Mucosa of descending colon (tissue), 3 donors: ENCODE data around the gene PCK1. TPM values are rescaled to one million over a fixed set of nuclear protein-coding genes. Genes with fewer than 3 reads are reported as not detected.

Experiments
- ATAC-seq: fragments of 200-7000 bp; cut with Tn5 transposase; one replicate; pipeline ENCODE4 v1.9.1; 2020; ENCODE audit warnings: mild to moderate bottlenecking, moderate library complexity
- DNase-seq, 3 donors: peaks; one replicate each; pipeline ENCODE4 v3.0.0-alpha.2; 2020
- H3K36me3 ChIP-seq: fragments of 200-600 bp; one replicate; pipeline ENCODE4 v1.8.0; 2021; ENCODE audit warnings: low read depth, mild to moderate bottlenecking
- H3K4me1 ChIP-seq: fragments of 200-600 bp; one replicate; pipeline ENCODE4 v1.8.0; 2021; ENCODE audit warnings: low read depth, mild to moderate bottlenecking
- H3K4me3 ChIP-seq: fragments of 200-600 bp; one replicate; pipeline ENCODE4 v1.8.0; 2021; ENCODE audit warnings: mild to moderate bottlenecking
- H3K9me3 ChIP-seq: fragments of 200-600 bp; one replicate; pipeline ENCODE4 v1.8.0; 2021; ENCODE audit warnings: mild to moderate bottlenecking
- CTCF ChIP-seq: fragments of 200-600 bp; IDR thresholded peaks from one replicate; pipeline ENCODE4 v1.8.0; 2022; ENCODE audit warnings: antibody characterized with exemption, mild to moderate bottlenecking
- intact Hi-C, 2 donors: fragments of 100-400 bp; cut with DNase I in 1 of 2; cut with micrococcal nuclease in 1 of 2; formaldehyde crosslinking; loops; one replicate each; pipeline versions ENCODE4 v1.11.0 to v1.11.1; 2022; cut with DNase I, micrococcal nuclease
- total RNA-seq, 3 donors: library from RNA; stranded (reverse); fragmentation: NEBNext Ultra II Directional in 2 of 3; extraction: Animal tissue kit (Norgen Biotek cat#: 25700) in 2 of 3; gene quantifications; one replicate each; pipeline versions ENCODE4 v1.2.1 to v1.2.4, GENCODE V29; 2021 to 2023
- donor health status: DM: no; HTN: no; CAD: no; lungs with moderate emphysema.
- donor health status: DM: no; HTN: no; CAD: no.
- donor health status: DM: no; HTN: yes; CAD: no.

PCK1 gene
- total RNA-seq, 3 donors from 2014 or later = 134 to 467 (median 136) TPM

GRCh38 chr20:57573242-57573641 lies 12.3 kb downstream of the PCK1 start:
- H3K36me3 ChIP-seq = no peaks in the 10 kb centered on the region
- intact Hi-C loops = no loop called here
- H3K9me3 ChIP-seq = no peaks in the 10 kb centered on the region
- no peak for ATAC-seq
- no peak for TF ChIP-seq CTCF
- H3K4me1 ChIP-seq = peaks cover 10% of the 10 kb centered on the region
- DNase-seq = no peak
- no peak overlapping the region for H3K4me3 ChIP-seq

GRCh38 chr20:57573894-57574293 lies 13.0 kb downstream of the PCK1 start:
- no peaks in the 10 kb centered on the region for H3K36me3 ChIP-seq
- intact Hi-C loops = no loop called here
- ATAC-seq (no peak), DNase-seq (peak in 1 of 3 donors; percentile 26)
- H3K4me1 ChIP-seq = peaks cover 10% of the 10 kb centered on the region
- TF ChIP-seq CTCF = no peak
- H3K9me3 ChIP-seq = no peaks in the 10 kb centered on the region
- no peak overlapping the region for H3K4me3 ChIP-seq

- ATAC-seq (no peak), DNase-seq (no peak)
- intact Hi-C loops = no loop called here
- no peak overlapping the region for H3K4me3 ChIP-seq
- no peak for TF ChIP-seq CTCF
- no peaks in the 10 kb centered on the region for H3K36me3 ChIP-seq
- peaks cover 13% of the 10 kb centered on the region for H3K4me1 ChIP-seq
- H3K9me3 ChIP-seq = no peaks in the 10 kb centered on the region
Observed at GRCh38 chr20:57574954-57575353, 14.0 kb downstream of the PCK1 start.

- DNase-seq (no peak), ATAC-seq (no peak)
- no peaks in the 10 kb centered on the region for H3K36me3 ChIP-seq
- H3K4me1 ChIP-seq = peaks cover 15% of the 10 kb centered on the region
- H3K4me3 ChIP-seq = no peak overlapping the region
- no peaks in the 10 kb centered on the region for H3K9me3 ChIP-seq
- intact Hi-C loops = no loop called here
- TF ChIP-seq CTCF = no peak
Observed at GRCh38 chr20:57576002-57576401, 15.1 kb downstream of the PCK1 start.

GRCh38 chr20:57576617-57577550 lies 16.0 kb downstream of the PCK1 start:
- intact Hi-C loops = no loop called here
- no peaks in the 10 kb centered on the region for H3K36me3 ChIP-seq
- ATAC-seq (no peak), DNase-seq (no peak)
- H3K9me3 ChIP-seq = no peaks in the 10 kb centered on the region
- no peak overlapping the region for H3K4me3 ChIP-seq
- TF ChIP-seq CTCF = no peak
- H3K4me1 ChIP-seq = peaks cover 19% of the 10 kb centered on the region
